ENCODE results near the gene PGA4.
"Not testable (repeated sequence)": the region's sequence is repeated elsewhere in the genome, so short reads cannot be mapped to it uniquely, and the experiment has no call there.

DNA sequence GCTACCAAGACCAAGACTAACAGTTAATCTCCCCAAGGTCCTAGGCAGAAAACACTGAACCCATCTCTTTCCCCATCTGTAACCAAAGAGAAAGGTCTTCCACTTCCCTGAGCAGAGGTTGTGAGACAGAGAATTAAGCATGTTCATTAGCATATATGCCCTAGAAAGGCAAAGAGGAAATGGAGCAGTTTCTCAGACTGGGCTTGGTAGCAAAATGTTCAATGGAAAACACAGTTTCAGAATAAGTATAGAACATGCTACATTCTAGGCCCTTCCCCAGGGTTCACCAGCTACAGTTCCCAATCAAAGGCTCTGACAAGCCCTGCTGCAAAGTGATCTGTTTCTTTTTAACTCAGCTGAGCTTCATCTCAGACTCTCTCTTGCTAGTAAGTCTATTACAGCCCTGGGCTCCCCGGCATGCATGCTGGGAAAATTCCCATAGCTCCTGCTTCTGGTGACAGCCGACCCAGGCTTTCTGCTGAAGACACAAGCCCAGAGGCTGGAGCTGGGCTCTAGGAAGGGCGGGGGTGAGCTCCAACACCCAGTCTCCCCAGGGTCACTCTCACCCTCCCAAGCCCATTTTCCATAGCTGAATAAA is 10.5 kb downstream of the PGA4 start:
- not testable (repeated sequence) for TF ChIP-seq POLR2A, POLR2AphosphoS5 (IDR thresholded peaks at IDR 0.05)
- TF ChIP-seq, protein P1, sequence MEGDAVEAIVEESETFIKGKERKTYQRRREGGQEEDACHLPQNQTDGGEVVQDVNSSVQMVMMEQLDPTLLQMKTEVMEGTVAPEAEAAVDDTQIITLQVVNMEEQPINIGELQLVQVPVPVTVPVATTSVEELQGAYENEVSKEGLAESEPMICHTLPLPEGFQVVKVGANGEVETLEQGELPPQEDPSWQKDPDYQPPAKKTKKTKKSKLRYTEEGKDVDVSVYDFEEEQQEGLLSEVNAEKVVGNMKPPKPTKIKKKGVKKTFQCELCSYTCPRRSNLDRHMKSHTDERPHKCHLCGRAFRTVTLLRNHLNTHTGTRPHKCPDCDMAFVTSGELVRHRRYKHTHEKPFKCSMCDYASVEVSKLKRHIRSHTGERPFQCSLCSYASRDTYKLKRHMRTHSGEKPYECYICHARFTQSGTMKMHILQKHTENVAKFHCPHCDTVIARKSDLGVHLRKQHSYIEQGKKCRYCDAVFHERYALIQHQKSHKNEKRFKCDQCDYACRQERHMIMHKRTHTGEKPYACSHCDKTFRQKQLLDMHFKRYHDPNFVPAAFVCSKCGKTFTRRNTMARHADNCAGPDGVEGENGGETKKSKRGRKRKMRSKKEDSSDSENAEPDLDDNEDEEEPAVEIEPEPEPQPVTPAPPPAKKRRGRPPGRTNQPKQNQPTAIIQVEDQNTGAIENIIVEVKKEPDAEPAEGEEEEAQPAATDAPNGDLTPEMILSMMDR (IDR thresholded peaks at IDR 0.05): not testable (repeated sequence)
